OCI-LY3 (cell line): ENCODE results near the gene NDUFA6.

Experiments used
- CTCF ChIP-seq: fragments of 200-600, 300-600 bp; sonication (generic); IDR thresholded peaks from 2 replicates; pipeline ENCODE4 v1.5.1; 2014; ENCODE audit warnings: antibody characterized with exemption, low read length, low read depth
- EZH2phosphoT487 ChIP-seq: fragments of 200-600 bp; shearing (Covaris generic); IDR thresholded peaks from 2 replicates; pipeline ENCODE4 v1.6.1; 2018; ENCODE audit warnings: antibody characterized with exemption, mixed run types, low read depth

GRCh38 chr22:42083119-42083518 is 7.5 kb downstream of the NDUFA6 start:
- TF ChIP-seq CTCF (no peak), EZH2phosphoT487 (no peak)
